KMS-11 (cell line): Measurements from ENCODE around the gene RAPGEF5.

ENCODE experiments used
- H2AFZ ChIP-seq: fragments of 200-600 bp; sonication (generic); 2 replicates; pipeline ENCODE4 v1.6.1; 2016; ENCODE audit warnings: antibody characterized with exemption, mixed run types, low read depth
- H3K27ac ChIP-seq: fragments of 200-600 bp; sonication (generic); 2 replicates; pipeline ENCODE4 v1.6.1; 2016; ENCODE audit warnings: mild to moderate bottlenecking, mixed run types
- H3K27me3 ChIP-seq: fragments of 200-600 bp; sonication (generic); 2 replicates; pipeline ENCODE4 v1.6.1; 2017; ENCODE audit warnings: mild to moderate bottlenecking, low read depth, mixed run types, moderate library complexity; ENCODE audit not compliant: insufficient read depth
- H3K36me3 ChIP-seq: fragments of 200-600 bp; sonication (generic); 2 replicates; pipeline ENCODE4 v1.6.1; 2017; ENCODE audit warnings: mild to moderate bottlenecking, mixed run types; ENCODE audit not compliant: insufficient read depth
- H3K4me1 ChIP-seq: fragments of 200-600 bp; sonication (generic); 2 replicates; pipeline ENCODE4 v1.6.1; 2016; ENCODE audit warnings: mild to moderate bottlenecking, low read depth, mixed run types; ENCODE audit not compliant: poor library complexity, severe bottlenecking
- H3K4me2 ChIP-seq: fragments of 200-600 bp; sonication (generic); 2 replicates; pipeline ENCODE4 v1.7.0; 2016; ENCODE audit warnings: mild to moderate bottlenecking, mixed run types
- H3K4me3 ChIP-seq: fragments of 200-600 bp; sonication (generic); IDR thresholded peaks from 2 replicates; pipeline ENCODE4 v1.6.1; 2017; ENCODE audit warnings: low read depth, low read length, mixed read lengths; ENCODE audit not compliant: insufficient read depth
- H3K79me2 ChIP-seq: fragments of 200-600 bp; sonication (generic); 2 replicates; pipeline ENCODE4 v1.6.1; 2016; ENCODE audit warnings: low read depth, mixed run types; ENCODE audit not compliant: insufficient read depth
- H3K9ac ChIP-seq: fragments of 200-600 bp; sonication (generic); 2 replicates; pipeline ENCODE4 v1.6.1; 2016; ENCODE audit warnings: mild to moderate bottlenecking, mixed run types
- H4K20me1 ChIP-seq: fragments of 200-600 bp; sonication (generic); 2 replicates; pipeline ENCODE4 v1.6.1; 2016; ENCODE audit warnings: mild to moderate bottlenecking, mixed run types; ENCODE audit not compliant: insufficient read depth
- CTCF ChIP-seq: fragments of 200-600 bp; sonication (generic); conservative IDR thresholded peaks from 2 replicates; pipeline ENCODE4 v1.6.1; 2017; ENCODE audit warnings: low read depth, mild to moderate bottlenecking, antibody characterized with exemption, low read length, moderate library complexity, mixed read lengths

RAPGEF5 gene

GRCh38 chr7:22210355-22210754 is 146.6 kb downstream of the RAPGEF5 start:
- Histone ChIP-seq H4K20me1 (no peaks in the 10 kb centered on the region), H3K4me3 (no peak overlapping the region), H3K9ac (no peak overlapping the region), H3K27me3 (no peaks in the 10 kb centered on the region), H3K27ac (no peak overlapping the region), H3K4me2 (no peak overlapping the region), H3K36me3 (no peaks in the 10 kb centered on the region), H3K79me2 (no peaks in the 10 kb centered on the region), H3K4me1 (no peaks in the 10 kb centered on the region), H2AFZ (no peak overlapping the region)
- no peak for TF ChIP-seq CTCF

GRCh38 chr7:22208799-22209198 is 148.2 kb downstream of the RAPGEF5 start:
- H3K4me2 ChIP-seq = no peak overlapping the region
- H3K79me2 ChIP-seq = no peaks in the 10 kb centered on the region
- H3K4me1 ChIP-seq = no peaks in the 10 kb centered on the region
- H4K20me1 ChIP-seq = no peaks in the 10 kb centered on the region
- H2AFZ ChIP-seq = no peak overlapping the region
- no peak overlapping the region for H3K4me3 ChIP-seq
- no peaks in the 10 kb centered on the region for H3K36me3 ChIP-seq
- H3K9ac ChIP-seq = no peak overlapping the region
- no peak for TF ChIP-seq CTCF
- H3K27ac ChIP-seq = no peak overlapping the region
- H3K27me3 ChIP-seq = no peaks in the 10 kb centered on the region

GRCh38 chr7:22207724-22208225 is 149.2 kb downstream of the RAPGEF5 start:
- H3K36me3 ChIP-seq = no peaks in the 10 kb centered on the region
- H3K27me3 ChIP-seq = no peaks in the 10 kb centered on the region
- no peak overlapping the region for H2AFZ ChIP-seq
- no peaks in the 10 kb centered on the region for H4K20me1 ChIP-seq
- H3K4me3 ChIP-seq = no peak overlapping the region
- H3K4me1 ChIP-seq = no peaks in the 10 kb centered on the region
- TF ChIP-seq CTCF = no peak
- H3K9ac ChIP-seq = no peak overlapping the region
- no peak overlapping the region for H3K27ac ChIP-seq
- no peak overlapping the region for H3K4me2 ChIP-seq
- no peaks in the 10 kb centered on the region for H3K79me2 ChIP-seq

GRCh38 chr7:22205631-22206030 is 151.3 kb downstream of the RAPGEF5 start:
- H3K4me1 ChIP-seq = peaks cover 10% of the 10 kb centered on the region
- no peaks in the 10 kb centered on the region for H3K27me3 ChIP-seq
- no peak for TF ChIP-seq CTCF
- no peak overlapping the region for H3K4me2 ChIP-seq
- H2AFZ ChIP-seq = no peak overlapping the region
- no peak overlapping the region for H3K9ac ChIP-seq
- H4K20me1 ChIP-seq = no peaks in the 10 kb centered on the region
- no peak overlapping the region for H3K27ac ChIP-seq
- H3K36me3 ChIP-seq = no peaks in the 10 kb centered on the region
- no peak overlapping the region for H3K4me3 ChIP-seq
- no peaks in the 10 kb centered on the region for H3K79me2 ChIP-seq
